Activated naive CD4-positive, alpha-beta T cell (primary cell): Measurements from ENCODE around the gene COTL1.

ENCODE experiments used
- DNase-seq, 4 experiments: peaks; one replicate each; lab custom pipeline; 2025; lab: John Stamatoyannopoulos, UW

Gene COTL1

GRCh38 chr16:84596161-84596560, 21.7 kb downstream of the COTL1 start:
- DNase-seq: no peak

GRCh38 chr16:84595052-84595481, 22.8 kb downstream of the COTL1 start:
- DNase-seq: no peak

GRCh38 chr16:84594725-84595038, 23.2 kb downstream of the COTL1 start:
- DNase-seq: no peak

GRCh38 chr16:84593825-84594724, 23.8 kb downstream of the COTL1 start:
- DNase-seq: peak in 2 of 4 experiments; percentile 51 to 66

GRCh38 chr16:84592718-84593117, 25.2 kb downstream of the COTL1 start:
- no peak for DNase-seq

- DNase-seq: no peak
These were observed 27.7 kb downstream of the COTL1 start for GRCh38 chr16:84589975-84590719.

- no peak for DNase-seq
These were observed 28.9 kb downstream of the COTL1 start for GRCh38 chr16:84588991-84589390.

- DNase-seq: no peak
These were observed 32.0 kb downstream of the COTL1 start for GRCh38 chr16:84585886-84586285.

- DNase-seq: no peak
These were observed 32.4 kb downstream of the COTL1 start for GRCh38 chr16:84585467-84585866.

GRCh38 chr16:84584678-84585077, 33.2 kb downstream of the COTL1 start:
- DNase-seq: no peak

GRCh38 chr16:84583995-84584394, 33.9 kb downstream of the COTL1 start:
- no peak for DNase-seq

- no peak for DNase-seq
These were observed 34.8 kb downstream of the COTL1 start for GRCh38 chr16:84582958-84583516.

- no peak for DNase-seq
These were observed 36.7 kb downstream of the COTL1 start for GRCh38 chr16:84581158-84581557.

- DNase-seq: no peak
These were observed 37.9 kb downstream of the COTL1 start for GRCh38 chr16:84579936-84580335.

- DNase-seq: no peak
These were observed 39.2 kb downstream of the COTL1 start for GRCh38 chr16:84578538-84579126.

GRCh38 chr16:84577034-84577803, 40.7 kb downstream of the COTL1 start:
- no peak for DNase-seq

- DNase-seq: no peak
These were observed 42.0 kb downstream of the COTL1 start for GRCh38 chr16:84575914-84576313.

GRCh38 chr16:84574191-84574590, 43.7 kb downstream of the COTL1 start:
- no peak for DNase-seq

- DNase-seq: no peak
These were observed 45.8 kb downstream of the COTL1 start for GRCh38 chr16:84572096-84572495.

GRCh38 chr16:84571506-84571905, 46.4 kb downstream of the COTL1 start:
- no peak for DNase-seq

- no peak for DNase-seq
These were observed 47.0 kb downstream of the COTL1 start for GRCh38 chr16:84570739-84571403.
